Femur (tissue), 1 donor: ENCODE data around the gene FOXE3.

Source experiments
- DNase-seq: peaks from one replicate; pipeline ENCODE4 v3.0.0-alpha.2; 2017

Gene FOXE3

DNA sequence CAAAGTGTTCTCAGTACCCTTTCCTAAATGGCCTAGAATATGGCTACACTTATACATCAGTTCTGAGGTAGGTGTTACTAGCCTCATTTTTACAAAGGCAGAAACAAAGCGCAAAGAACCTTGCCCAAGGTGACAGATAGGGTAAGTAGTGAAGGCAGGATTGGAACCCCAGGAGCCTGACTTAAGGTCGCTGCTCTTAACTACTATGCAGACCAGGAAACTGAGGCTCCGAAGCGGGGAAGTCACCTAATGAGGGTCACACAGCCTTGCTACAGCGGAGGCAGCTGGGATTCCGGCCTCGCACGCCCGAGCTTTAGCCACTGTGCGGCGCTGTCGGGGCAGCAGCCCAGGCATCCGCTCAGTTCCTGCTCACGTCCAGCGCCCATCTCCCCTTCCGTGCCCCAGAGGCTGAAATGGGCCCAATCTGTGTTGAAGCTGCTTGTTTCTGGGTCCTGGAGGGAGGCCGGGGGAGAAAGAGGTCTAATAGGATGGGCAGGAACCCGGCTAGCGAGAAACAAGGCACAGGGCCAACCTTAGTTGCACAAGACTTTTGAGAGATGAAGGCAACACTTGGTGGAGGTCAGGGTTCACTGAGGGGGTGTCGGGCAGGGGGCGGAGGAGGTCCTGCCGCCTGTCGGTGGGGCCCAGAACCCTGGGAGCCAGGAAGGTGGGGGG is 20.4 kb downstream of the FOXE3 start:
- peak; percentile 84 for DNase-seq

DNA sequence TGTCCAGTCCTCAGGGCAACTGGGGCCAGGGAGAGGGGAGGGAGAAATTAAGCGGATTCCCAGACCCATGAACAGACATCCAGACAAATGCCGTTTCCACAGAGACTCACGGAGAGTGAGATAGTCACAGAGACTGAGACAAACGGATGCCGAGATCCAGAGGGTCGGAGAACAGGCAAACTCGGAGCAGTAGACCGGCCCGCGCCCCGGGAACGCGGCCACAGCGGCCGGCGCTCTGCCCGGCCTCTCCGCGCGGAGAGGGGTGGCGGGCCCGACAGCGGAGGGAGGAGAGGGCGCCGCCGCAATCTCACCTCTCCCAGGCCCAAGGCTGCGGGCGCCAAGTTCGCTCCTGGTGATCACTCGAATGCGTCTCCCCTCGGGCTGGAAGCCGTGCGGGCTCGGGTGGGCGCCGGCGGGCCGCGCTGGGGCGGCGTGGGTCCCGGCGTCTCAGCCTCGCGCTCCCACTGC is 20.9 kb downstream of the FOXE3 start:
- DNase-seq: no peak

DNA sequence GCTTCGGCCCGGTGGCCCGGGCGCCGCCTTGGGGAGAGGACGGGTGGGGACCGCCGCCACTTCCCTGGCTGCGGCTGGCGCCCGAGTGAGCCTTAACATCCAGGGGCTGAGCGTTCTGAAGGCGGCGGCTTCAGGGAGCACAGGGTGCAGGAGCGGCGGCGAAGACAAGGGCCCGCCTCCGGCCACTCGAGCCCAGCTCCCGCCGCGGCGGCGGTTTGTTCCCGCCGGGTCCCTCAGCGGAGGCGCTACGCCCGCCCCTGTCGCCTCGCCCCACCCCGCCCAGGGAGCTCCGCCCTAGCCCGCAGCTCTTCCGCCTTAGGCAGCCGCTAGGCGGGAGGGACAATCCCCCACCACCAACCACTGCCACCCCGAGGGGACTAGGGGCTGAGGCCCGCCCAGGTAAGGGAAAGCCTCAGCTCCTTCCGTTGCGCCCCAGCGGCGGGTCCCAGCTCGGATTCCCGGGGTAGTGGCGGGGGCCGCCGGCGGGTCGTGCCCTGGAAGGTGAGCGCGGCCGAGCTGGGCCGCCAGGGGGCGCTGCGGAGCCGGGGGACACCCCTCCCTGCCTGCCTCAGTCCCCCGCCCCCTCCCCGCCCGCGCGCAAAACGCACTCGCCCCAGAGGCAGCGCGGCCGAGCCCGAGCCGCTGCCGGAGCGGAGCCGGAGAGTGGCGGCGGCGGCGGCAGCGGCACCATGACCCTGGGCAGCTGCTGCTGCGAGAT is 21.5 kb downstream of the FOXE3 start, which contains the start of gene FOXD2:
TSS of gene FOXD2 (plus strand) at position 598 of the 718 bp plus-strand sequence. CDS start at position 690, 92 bp downstream.
- peak; percentile 88 for DNase-seq

DNA sequence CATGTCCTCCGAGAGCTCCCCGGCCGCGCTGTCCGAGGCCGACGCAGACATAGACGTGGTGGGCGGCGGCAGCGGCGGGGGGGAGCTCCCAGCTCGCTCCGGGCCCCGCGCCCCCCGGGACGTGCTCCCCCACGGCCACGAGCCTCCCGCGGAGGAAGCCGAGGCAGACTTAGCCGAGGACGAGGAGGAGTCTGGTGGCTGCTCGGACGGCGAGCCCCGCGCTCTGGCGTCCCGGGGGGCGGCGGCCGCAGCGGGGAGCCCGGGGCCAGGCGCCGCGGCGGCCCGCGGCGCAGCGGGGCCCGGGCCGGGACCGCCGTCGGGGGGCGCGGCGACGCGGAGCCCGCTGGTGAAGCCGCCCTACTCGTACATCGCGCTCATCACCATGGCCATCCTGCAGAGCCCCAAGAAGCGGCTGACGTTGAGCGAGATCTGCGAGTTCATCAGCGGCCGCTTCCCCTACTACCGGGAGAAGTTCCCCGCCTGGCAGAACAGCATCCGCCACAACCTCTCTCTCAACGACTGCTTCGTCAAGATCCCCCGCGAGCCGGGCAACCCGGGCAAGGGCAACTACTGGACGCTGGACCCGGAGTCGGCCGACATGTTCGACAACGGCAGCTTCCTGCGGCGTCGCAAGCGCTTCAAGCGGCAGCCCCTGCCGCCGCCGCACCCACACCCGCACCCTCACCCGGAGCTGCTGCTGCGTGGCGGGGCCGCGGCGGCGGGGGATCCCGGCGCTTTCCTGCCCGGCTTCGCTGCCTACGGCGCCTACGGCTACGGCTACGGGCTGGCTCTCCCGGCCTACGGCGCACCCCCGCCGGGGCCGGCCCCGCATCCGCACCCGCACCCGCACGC is 22.3 kb downstream of the FOXE3 start:
- DNase-seq: no peak

DNA sequence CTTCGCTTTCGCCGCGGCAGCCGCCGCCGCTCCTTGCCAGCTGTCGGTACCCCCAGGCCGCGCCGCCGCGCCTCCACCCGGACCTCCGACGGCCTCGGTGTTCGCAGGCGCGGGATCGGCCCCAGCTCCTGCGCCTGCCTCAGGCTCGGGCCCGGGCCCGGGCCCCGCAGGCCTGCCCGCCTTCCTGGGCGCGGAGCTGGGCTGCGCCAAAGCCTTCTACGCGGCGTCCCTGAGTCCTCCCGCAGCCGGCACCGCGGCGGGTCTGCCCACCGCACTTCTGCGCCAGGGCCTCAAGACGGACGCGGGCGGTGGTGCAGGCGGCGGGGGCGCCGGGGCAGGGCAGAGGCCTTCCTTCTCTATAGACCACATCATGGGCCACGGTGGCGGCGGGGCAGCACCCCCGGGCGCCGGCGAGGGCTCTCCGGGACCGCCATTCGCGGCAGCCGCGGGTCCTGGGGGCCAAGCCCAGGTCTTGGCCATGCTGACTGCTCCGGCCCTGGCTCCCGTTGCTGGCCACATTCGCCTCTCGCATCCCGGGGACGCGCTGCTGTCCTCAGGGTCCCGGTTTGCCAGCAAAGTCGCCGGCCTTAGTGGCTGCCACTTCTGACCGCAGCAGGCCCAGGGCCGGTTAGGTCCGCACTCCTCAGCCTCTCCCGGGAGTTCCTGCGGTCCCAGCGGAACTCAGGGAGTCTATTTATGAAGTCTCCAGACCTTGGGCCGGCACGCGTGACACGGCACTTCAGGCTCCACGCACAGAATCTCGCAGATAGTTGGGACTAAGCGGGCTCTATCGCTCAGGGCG is 23.1 kb downstream of the FOXE3 start:
- DNase-seq: no peak

DNA sequence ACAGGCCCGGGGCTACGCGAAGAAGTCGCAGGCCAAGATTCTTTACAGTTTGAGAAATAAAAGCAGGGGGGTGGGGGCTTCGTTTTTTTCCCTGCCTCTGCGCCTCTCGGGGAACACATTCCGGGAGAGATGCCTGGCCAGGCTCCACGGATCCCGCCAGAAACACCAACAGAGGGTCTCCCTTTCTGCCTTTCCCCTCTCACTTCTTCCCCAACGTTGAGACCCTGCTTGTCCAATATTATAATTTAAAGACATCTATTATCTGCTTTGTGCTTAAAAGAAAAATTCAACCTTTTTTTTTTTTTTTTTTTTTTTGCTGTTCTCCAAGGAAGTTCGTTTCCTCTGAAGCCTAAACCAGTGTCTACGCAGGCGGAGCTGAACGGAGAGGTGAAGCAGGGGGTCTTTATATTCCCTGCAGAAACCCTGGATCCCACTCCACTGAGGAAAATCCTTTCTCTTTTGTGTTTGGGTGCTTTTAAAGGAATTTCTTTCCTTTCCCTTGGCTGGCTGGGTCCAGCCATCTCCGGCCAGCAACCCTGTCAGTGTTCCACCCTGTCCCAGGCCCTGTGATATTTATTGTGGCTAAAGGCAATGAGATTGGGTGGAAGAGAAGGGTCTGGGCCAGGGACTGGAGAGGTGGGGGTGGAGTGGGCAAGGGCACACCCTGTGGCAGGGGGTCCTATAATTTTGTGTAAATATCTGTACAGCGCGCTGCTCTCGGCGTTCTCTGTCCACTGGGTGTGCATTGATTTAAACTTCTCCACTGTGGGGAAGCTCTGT is 23.9 kb downstream of the FOXE3 start:
- DNase-seq: no peak

DNA sequence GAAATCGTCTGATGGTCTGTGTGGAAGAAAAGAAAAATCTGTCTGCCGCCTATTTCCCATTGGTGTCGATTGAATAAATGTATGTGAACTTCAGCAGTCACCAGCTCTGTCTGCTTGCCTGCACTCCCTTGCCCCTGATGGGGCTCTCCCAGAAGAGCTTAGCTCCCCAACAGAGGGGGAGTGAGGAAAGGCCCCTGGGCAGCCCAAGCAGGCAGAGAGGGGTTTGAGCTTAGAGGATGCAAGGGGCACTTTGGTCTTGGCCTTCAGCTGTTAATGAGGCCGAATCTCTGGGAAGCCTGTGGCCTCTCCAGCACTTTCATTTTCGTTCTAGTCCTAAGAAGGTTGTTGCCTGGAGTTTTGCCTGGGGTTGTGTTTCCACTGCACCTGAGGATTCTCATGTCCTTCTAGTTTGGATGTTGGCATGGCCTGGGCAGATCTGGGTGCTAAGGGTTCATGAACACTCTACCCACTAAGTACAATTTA is 24.6 kb downstream of the FOXE3 start:
- DNase-seq: no peak

DNA sequence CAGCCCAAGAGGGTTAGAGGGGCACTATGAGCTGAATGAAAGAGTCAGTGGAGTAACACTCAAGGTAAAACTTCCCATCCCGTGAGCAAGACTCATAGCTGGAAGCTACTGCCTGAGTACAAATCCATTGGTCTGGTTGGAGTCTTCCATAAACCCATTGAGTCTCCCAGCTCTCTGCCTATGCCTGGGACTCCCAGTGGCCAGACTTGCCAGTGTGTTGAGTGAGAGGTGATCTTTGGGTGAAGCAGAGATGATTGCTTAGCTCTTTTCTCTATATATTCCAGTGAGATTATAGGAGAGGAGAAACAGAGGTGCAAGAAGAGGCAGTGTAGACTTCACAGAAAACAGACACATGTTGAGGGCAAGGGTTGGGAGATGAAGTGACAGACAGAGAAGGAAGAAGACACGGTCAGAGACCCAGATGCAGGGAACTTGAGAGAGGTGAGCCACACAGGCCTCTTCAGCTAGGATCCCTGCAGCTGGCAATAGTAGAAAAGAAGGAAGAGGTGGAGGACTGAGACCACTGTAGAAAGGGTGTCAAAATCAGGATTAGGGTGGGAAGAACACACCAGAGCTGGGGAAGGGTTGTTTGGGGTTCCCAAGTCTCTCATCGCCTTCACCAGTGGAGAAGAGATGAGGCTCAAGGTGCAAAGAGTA is 25.5 kb downstream of the FOXE3 start:
- no peak for DNase-seq

DNA sequence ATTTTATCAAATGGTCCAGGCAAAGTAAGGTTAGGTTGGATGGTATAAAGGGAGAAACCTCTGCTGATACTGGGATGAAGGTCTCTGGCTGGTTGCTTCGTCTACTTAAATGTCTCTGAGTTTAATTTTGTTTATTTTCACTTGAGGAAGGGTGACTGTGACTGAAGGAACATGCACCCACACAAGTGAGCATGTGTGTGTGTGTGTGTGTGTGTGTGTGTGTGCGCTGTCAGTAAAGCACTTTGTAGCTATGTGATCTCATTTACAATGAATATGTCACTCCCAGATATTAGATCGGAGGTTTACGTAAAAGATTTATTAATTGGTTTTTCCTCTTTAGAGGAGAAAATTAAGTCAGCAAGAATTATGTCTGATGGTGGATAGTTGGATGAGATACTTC is 26.1 kb downstream of the FOXE3 start:
- no peak for DNase-seq

DNA sequence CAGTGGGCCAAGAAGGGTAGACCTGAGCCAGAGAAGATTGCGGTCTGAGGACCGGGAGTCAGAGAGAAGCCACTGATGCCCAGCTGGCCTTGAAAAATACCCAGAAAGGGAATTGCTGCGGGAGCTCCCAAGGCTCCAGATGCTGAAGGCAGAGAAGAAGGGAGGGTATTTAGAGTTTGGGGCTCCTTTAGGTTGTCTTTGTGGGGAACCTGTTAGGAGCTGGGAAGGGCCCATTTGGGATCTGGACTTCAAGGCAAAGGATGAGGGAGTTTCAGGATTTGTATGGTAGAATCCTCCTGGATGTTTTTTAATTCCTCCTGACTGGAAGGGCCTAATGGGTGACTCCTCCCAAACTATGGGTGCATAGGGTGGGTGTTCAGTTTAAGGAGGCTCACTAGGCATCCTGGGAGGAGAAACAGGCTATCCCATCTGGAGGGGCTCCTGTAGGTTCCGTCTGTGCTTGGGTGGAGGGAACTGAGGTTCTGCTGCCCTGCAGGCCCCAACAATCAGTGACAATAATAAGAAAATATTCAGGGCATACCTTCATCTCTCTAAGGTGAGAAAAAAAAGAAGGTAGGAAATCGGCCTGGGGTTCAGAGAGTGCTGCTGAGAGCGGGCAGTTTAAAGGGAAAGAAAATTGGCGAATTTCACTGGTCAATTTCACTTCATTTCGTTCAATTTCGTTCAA is 26.9 kb downstream of the FOXE3 start:
- DNase-seq: no peak

DNA sequence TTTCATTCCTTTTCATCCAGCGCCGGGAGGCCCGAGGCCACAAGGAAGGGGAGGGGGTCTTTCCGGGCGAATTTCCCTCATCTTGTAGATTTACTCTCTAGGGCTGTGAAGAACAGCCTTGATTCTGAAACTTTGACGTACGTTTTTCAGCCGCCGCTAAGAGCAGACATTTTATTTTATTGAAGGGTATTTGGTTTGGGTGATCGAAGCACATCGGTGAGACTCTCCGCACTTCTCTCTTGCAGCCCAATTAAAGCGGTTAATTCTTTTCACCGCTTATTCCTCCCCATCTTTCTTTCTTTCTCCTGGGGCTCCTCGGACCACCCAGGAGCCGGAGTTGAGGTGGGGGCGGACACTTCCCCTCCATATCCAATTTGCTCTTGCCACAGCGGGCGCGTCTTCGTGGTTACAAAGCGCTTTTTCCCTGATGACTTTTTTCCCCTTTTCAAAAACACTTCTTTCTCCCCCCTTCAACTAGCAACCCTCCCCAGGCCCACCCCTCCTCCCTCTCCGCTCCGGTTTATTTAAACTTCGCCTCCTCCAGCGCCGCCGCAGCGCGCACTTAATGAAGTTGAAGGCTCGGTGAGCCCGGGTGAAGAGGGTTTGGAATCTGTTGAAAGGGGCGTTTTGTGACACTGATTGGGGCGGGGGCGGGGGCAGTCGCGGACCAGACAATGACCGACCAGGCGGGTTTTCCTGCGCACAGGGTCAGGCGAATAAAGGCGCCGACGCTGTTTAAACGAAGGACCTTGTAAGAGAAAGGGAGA is 27.6 kb downstream of the FOXE3 start:
- no peak for DNase-seq

DNA sequence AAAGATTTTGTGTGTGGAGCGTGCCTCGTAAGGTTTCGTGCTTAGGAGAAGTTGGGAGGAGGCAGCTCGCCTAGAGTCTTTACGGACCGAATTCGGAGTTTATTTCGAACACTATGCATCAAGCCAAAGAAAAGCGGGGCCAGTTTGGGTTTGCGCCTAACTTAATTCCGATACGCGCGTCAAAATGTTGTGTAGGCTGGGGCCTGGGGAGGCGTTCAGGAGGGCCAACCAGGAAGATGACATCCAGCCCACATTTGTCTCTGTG is 28.1 kb downstream of the FOXE3 start:
- no peak for DNase-seq

DNA sequence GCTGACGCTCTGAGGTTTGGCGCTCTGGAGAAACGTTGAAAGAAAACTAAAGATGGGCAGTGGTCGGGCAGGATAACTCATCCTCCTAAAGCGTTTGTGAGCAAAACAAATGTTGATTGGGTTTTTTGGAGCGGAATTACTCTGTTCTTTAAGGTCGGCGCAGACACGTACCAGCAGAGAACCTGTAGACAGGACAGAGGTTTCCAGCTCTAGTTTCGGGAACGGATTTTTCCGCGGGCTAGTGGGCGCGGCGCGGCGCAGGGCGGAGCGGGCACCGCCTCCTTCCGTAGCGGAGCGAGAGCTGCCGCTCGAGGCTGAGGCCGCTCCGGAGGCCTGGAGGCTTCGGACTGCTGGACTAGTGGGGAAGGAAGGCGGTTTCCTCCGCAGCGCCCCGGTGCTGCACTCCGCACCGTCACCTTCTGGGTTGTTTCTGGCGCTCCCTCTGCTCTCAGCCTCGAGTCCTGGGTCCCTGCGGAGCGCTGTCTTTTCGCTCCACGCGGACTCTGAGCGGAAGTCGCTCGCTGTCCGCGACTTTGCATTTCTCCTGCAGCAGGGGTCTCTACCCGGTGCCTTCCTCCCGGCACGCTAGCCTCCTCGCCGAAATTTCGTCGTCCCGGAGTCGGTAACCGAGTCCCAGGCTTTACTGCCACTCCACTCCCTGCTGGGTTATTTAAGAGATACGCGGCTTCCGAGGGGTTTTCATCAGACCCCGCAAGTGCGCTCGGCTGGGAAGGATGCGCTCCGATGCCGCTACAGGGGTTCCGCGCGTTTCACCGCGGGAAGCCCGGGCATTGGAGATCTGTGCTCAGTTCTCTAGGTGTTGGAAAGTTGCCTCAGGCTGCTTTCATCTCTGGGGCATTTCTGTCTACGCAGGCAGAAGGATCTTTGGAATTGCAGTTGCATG is 28.7 kb downstream of the FOXE3 start:
- DNase-seq: peak; percentile 58

DNA sequence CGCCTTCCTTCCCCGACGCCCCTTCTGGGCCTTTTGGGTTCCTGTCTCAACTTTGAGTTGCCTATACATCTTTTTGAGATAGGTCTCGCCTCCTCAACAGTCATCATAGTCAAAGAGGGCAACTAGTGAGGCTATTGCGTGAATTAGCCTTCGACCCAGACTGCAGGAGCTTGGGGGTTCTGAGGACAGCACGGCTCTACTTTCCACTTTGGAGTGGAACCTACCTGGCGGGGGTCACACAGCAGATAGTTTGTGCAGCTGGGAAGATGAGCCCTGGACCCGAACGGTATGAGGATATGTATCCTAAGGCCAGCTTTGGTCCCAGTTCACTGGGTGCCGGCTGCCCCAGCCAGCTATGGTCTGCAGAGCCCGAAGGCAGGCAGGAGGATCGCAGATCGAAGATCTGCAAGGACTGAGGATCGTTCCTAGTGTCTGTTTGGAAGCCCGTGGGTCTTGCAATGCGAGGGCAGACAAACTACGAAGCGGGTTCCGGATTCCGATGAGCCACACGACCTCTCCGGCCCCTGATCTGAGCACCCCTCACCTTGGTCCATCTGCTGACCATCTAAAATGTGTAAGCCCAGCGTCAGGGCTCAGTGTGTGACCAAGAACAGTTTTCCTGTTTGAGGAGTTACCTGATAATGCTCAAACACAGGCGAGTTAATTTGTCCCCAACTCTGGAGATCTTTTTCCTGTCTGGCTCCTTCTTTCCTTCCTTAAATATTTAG is 29.9 kb downstream of the FOXE3 start:
- no peak for DNase-seq

DNA sequence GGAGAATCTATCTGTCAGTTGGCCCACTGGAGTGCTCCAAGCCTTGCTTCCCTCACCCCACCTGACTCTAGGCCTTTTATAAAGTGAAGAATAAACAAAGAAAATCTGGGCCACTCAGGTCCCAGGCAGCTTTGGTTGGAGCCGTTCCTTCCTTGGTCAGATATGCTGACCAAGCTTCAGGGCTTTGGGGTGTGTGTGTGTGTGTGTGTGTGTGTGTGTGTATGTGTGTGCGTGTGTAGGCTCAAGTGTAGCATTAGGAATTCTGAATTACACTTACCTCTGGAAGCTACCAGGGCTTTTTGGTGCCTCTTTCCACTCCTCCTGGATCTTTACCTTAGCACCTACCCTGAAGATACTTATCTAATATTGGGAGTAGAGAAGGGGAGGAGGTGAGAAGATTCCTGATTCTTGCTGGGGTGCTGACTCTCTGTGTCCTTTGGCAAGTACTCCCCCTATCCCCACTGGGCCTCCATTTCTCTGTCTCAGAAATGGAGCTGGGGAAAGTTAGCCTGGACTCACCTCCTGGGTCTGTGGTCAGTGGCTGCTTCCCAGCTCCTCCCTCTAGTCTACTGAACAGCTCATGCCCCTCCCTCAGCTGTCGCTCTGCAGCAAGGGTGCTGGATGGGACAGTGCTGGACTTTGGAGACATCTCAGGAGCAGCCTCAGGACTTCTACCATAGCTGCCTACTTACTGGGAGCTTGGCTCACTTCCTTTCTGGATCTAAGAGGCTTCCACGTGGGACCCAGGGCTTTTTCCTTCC is 32.6 kb downstream of the FOXE3 start:
- DNase-seq: no peak

DNA sequence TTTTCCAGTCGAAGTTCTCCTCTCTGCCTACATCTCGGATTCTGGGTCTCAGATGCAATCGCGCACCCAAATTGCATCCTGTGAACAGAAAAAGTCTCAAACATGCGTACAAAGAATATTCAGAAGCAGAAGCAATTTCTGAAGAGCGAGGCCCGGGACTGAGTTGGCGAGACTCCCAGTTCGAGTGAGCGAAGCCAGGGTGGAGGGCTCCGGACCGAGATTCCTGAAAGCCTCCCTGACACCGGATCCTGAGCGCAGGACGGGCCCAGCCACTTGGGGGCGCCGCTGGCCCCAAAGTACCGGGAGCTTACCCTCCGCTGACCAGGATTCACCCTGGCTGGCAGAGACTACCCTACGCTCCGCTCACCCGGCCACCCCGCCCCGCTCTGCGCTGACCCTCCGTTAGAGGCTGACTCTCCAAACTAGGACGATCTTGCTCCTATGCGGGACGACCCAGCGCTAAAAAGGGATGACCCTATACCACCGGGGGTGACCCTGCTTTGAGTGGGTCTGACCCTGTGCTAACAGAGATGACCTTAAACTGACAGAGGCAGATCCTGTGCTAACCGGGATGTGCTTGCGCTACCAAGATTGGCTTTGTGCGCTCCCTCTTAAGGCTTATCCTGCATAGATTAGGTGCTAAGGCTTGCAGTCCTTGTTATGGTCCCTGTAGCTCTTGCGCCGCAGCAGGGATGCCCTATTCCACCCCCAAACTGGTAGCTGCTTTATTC is 33.9 kb downstream of the FOXE3 start:
- DNase-seq: peak; percentile 37

DNA sequence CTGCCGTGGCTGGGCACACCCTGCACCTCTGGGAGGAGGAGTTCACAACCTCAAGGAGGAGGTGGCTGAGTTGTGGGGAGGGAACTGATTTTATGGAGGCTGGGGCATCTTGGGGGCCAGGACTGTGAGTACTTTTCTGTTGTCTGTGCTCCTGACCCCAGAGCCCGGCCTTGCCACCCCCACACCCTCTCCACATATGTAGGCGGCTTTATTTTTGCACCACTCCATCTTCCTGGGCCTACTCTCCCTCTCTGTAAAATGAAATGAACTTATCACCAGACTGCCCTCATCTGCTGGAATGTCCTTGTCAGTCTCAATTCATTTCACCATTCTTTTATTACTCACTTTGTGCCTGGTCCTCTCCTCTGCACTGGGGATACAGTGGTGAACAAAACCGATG is 34.5 kb downstream of the FOXE3 start:
- DNase-seq: no peak
